Heart left ventricle (tissue), 13 donors: ENCODE results near the gene ZNF630.

Experiments
- CTCF ChIP-seq, 12 donors: fragments of 200-600 bp; sonication (generic) in 4 of 12; IDR thresholded peaks; one replicate each; pipeline versions ENCODE4 v1.5.0 to v1.8.0; 2018 to 2022; ENCODE audit warnings: antibody characterized with exemption in 12 of 12, mild to moderate bottlenecking in 5 of 12
- POLR2A ChIP-seq, 2 donors: fragments of 450-650 bp; IDR thresholded peaks; one replicate each; pipeline ENCODE4 v1.6.1; 2017; ENCODE audit warnings: antibody characterized with exemption in 2 of 2, mild to moderate bottlenecking in 2 of 2, moderate library complexity in 2 of 2
- donor health status: ischemic (EF 13 %, LVEDD 7.1; RV severe dilation, severe dysfunction).
- donor health status: DM: no; HTN: yes; CAD: no.
- donor health status: DM: no; HTN: no; CAD: no.
- donor health status: ischemic (EF 25% LVEDD 6.9; RV normal size, moderate dysfunction).
- donor health status: ischemic (EF 25% LVEDD 5.7; RV mildly dilated, moderate dysfunction).
- donor health status: ischemic (EF 35%, LVEDD 5.7; RV mildly dilated, moderate dysfunction).
- donor health status: nonischemic (EF 11% LVEDD 7.7; RV severe dilation, severe dysfunction).
- donor health status: DM: yes; HTN: yes; CAD: no.
- donor health status: PGD.
- donor health status: ischemic (EF 29% LVEDD 5.4; RV normal size, mild dysfunction).
- donor health status: nonischemic (EF 23%, LVEDD 6.1; RV moderate dilation, normal function).

DNA sequence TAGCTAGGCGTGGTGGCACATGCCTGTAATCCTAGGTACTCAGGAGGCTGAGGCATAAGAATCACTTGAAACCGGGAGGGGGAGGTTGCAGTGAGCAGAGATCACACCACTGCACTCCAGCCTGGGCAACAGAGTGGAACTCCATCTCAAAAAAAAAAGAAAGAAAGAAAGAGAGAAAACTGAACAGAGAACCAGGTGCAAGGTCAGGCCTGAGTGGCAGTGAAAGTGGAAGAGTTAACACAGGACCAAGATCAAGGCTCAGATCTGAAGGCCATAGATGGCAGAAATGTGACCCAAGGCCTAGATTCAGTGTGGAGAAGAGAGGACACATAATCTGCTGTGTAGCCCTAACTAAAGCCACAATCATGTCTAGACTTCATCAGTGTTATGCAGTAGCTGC, 4.9 kb upstream of the ZNF630 start:
- TF ChIP-seq CTCF (IDR thresholded peaks at IDR 0.05) (no peak), POLR2A (IDR thresholded peaks at IDR 0.05) (no peak)
